Loucy (cell line): ENCODE measurements around the gene KLKB1.

Experiments
- EZH2phosphoT487 ChIP-seq: fragments of 200-600 bp; IDR thresholded peaks from 2 replicates; pipeline ENCODE4 v1.6.1; 2018; ENCODE audit warnings: antibody characterized with exemption, mild to moderate bottlenecking, moderate library complexity, borderline replicate concordance
- TF ChIP-seq, protein P1 (sequence below): fragments of 200-600 bp; sonication (generic); conservative IDR thresholded peaks from 2 replicates; pipeline ENCODE4 v1.5.1; 2014; ENCODE audit warnings: mild to moderate bottlenecking, antibody characterized with exemption, low read length

DNA sequence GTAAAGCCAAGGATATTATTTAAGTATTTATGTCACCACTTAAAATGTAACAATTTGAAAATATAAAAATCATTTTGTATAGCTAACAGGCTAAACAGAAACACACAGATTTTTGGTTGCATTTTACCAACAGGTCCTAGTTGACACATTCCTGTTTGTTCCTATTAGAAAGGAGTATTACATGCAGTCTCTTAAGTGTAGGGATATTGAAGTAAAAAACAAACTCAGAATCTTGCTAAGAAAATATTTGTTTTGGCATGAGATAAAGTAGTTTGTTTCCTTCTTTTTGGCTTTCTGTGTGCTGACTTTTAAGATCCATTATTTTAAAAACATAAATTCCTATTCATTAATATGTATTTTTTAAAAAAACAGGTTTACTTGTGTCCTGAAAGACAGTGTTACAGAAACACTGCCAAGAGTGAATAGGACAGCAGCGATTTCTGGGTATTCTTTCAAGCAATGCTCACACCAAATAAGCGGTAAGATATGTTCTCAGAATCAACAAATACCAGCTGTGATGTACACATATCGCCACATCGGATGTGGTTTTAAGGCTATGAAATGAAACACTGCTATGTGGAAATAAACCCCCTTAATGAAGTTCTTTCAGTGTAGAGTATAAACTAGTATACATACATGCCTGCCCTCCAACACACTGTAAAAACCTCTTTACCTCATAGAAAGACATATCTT lies 45.5 kb downstream of the KLKB1 start:
- TF ChIP-seq, protein P1, sequence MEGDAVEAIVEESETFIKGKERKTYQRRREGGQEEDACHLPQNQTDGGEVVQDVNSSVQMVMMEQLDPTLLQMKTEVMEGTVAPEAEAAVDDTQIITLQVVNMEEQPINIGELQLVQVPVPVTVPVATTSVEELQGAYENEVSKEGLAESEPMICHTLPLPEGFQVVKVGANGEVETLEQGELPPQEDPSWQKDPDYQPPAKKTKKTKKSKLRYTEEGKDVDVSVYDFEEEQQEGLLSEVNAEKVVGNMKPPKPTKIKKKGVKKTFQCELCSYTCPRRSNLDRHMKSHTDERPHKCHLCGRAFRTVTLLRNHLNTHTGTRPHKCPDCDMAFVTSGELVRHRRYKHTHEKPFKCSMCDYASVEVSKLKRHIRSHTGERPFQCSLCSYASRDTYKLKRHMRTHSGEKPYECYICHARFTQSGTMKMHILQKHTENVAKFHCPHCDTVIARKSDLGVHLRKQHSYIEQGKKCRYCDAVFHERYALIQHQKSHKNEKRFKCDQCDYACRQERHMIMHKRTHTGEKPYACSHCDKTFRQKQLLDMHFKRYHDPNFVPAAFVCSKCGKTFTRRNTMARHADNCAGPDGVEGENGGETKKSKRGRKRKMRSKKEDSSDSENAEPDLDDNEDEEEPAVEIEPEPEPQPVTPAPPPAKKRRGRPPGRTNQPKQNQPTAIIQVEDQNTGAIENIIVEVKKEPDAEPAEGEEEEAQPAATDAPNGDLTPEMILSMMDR, result no peak
- TF ChIP-seq EZH2phosphoT487, result no peak
